WTC11 (cell line): ENCODE results near the gene ACBD5.

Experiments used
- ATF6 ChIP-seq: sonication (generic); formaldehyde crosslinking; IDR thresholded peaks from 2 replicates; pipeline ENCODE4 v1.8.1; 2023; ENCODE audit warnings: mild to moderate bottlenecking, missing genetic modification reagents
- CTCF ChIP-seq: fragments of 200-600 bp; IDR thresholded peaks from 2 replicates; pipeline ENCODE4 v1.8.0; 2022; ENCODE audit warnings: antibody characterized with exemption
- FOXK1 ChIP-seq: sonication (generic); formaldehyde crosslinking; IDR thresholded peaks from 2 replicates; pipeline ENCODE4 v1.8.0; 2022; ENCODE audit warnings: mild to moderate bottlenecking, moderate library complexity, missing genetic modification reagents
- IRF1 ChIP-seq: sonication (generic); formaldehyde crosslinking; IDR thresholded peaks from 2 replicates; pipeline ENCODE4 v1.8.0; 2023; ENCODE audit warnings: missing genetic modification reagents
- MAX ChIP-seq: sonication (generic); formaldehyde crosslinking; IDR thresholded peaks from 2 replicates; pipeline ENCODE4 v1.8.0; 2022; ENCODE audit warnings: mild to moderate bottlenecking, missing genetic modification reagents
- STAT6 ChIP-seq: sonication (generic); formaldehyde crosslinking; conservative IDR thresholded peaks from 2 replicates; pipeline ENCODE4 v1.8.1; 2023; ENCODE audit warnings: mild to moderate bottlenecking, low read depth, missing genetic modification reagents, moderate library complexity
- ZBTB21 ChIP-seq: sonication (generic); formaldehyde crosslinking; IDR thresholded peaks from 2 replicates; pipeline ENCODE4 v1.8.1; 2023; ENCODE audit warnings: mild to moderate bottlenecking, missing genetic modification reagents, borderline replicate concordance

GRCh38 chr10:27190508-27190907 lies 50.1 kb downstream of the ACBD5 start:
- TF ChIP-seq CTCF = no peak
- no peak for TF ChIP-seq FOXK1 (CRISPR knock-in tag)
- no peak for TF ChIP-seq ZBTB21 (CRISPR knock-in tag)
- TF ChIP-seq IRF1 (CRISPR knock-in tag) = no peak
- no peak for TF ChIP-seq ATF6 (CRISPR knock-in tag)
- no peak for TF ChIP-seq STAT6 (CRISPR knock-in tag)
- TF ChIP-seq MAX (CRISPR knock-in tag) = no peak
